T-helper 2 cell treated with Interferon-gamma antibody and Interleukin-4, amounts not matched to agents 5 μg/mL and 100 μg/mL, for 36 hours (primary cell): ENCODE results near the gene AHNAK2.

Experiments
- DNase-seq: peaks from one replicate; pipeline ENCODE4 v3.0.0; 2021; ENCODE audit warnings: low spot score
- H3K27ac Mint-ChIP-seq: one replicate; pipeline ENCODE4 v1.8.0; 2021; ENCODE audit warnings: mild to moderate bottlenecking, mixed read lengths
- H3K27me3 Mint-ChIP-seq: one replicate; pipeline ENCODE4 v1.8.0; 2021; ENCODE audit warnings: low read depth, mixed read lengths
- H3K36me3 Mint-ChIP-seq: one replicate; pipeline ENCODE4 v1.8.0; 2021; ENCODE audit warnings: low read depth, mixed read lengths
- H3K4me1 Mint-ChIP-seq: one replicate; pipeline ENCODE4 v1.8.0; 2021; ENCODE audit warnings: low read depth, mixed read lengths
- H3K4me3 Mint-ChIP-seq: one replicate; pipeline ENCODE4 v1.8.0; 2022; ENCODE audit warnings: mild to moderate bottlenecking, moderate library complexity, mixed read lengths
- H3K9me3 Mint-ChIP-seq: one replicate; pipeline ENCODE4 v1.8.0; 2021; ENCODE audit warnings: mixed read lengths

Gene AHNAK2

DNA sequence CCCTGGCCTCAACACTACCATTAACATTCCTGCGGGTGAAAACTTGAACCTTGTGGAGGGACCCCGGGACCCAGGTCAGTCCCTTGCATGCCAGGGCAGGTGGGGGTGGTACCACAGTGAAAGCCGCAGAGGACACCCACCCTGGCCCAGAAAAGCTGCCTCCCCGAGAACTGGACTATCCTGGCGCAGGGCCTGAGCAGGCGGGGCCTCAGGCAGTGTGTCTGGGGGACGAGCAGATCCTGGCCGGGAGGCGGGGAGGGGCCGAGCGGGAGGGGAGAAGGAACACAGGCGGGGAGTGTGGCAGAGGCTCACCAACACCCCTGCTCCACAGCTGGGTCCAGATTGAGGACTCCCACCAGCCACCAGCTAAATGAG is 10.0 kb downstream of the AHNAK2 start:
- DNase-seq, result no peak
- peaks cover 13% of the 10 kb centered on the region for H3K27me3 Mint-ChIP-seq
- no peaks in the 10 kb centered on the region for H3K9me3 Mint-ChIP-seq
- no peak overlapping the region for H3K27ac Mint-ChIP-seq
- H3K4me3 Mint-ChIP-seq, result no peak overlapping the region
- H3K36me3 Mint-ChIP-seq, result no peaks in the 10 kb centered on the region
- H3K4me1 Mint-ChIP-seq, result no peaks in the 10 kb centered on the region

DNA sequence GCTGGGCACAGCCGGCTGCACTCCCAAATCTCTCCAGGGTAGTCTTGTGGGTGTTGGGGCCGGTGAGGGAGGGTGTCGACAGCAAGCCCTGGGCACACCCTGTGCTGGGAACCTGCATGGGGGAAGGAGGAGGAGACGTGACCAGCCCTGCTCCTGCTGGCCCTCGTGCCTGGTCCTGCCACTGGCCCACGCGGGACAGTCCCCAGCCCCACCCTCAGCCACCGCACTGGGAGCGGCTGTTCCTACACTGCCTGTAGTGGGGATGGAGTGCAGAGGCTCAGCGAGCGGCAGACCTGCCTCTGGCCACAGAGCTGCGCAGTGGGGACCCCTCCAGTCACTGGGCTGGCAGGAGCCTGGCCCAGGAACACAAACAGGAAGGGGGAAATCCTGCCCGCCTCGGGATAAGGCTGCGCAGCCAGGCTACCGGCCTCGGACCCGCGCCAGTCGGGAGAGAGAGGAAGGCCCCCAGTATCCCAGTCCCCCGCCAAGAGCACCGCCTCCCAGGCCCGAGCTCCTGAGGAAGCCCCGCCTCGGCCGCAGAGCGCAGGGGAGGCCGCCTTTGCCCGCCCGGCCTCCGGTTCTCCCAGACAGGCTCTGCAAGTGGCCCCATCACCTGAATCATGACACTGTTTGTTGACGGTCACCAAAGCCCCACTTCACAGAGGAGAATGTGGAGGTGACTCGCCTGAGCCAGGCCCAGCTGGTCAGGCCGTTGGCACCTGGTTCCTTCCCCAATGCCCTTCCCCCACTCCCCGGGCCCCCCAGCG is 10.6 kb downstream of the AHNAK2 start:
- Mint-ChIP-seq H3K27ac (no peak overlapping the region), H3K4me3 (no peak overlapping the region)

DNA sequence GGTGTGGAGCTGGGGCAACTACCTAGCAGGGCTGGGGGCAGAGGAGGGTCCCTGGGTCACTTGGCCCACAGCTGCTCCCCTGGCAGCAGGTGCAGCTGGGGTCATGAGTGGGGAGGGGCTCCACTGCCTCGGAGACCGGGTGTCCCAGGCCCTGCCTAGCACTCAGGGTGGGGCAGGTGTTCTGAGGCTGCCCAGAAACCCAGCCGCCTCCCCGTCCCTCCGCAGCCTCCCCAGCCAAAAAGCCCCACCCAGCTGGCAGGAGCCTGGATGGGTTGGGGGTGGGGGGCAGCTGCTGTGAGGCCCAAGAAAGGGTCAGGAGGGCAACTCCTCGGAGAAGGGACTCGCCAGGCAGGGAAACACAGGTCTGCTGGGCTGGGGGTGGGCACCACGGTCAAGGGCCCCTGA is 11.2 kb downstream of the AHNAK2 start:
- no peak for DNase-seq
- H3K36me3 Mint-ChIP-seq, result no peaks in the 10 kb centered on the region
- H3K9me3 Mint-ChIP-seq, result no peaks in the 10 kb centered on the region
- peaks cover 14% of the 10 kb centered on the region for H3K27me3 Mint-ChIP-seq
- H3K4me3 Mint-ChIP-seq, result no peak overlapping the region
- H3K27ac Mint-ChIP-seq, result no peak overlapping the region
- H3K4me1 Mint-ChIP-seq, result no peaks in the 10 kb centered on the region

More for the DNA sequence above, 10.6 kb downstream of the AHNAK2 start:
- Mint-ChIP-seq H3K9me3 (no peaks in the 10 kb centered on the region), H3K4me1 (no peaks in the 10 kb centered on the region), H3K36me3 (no peaks in the 10 kb centered on the region), H3K27me3 (peaks cover 13% of the 10 kb centered on the region)
- no peak for DNase-seq

DNA sequence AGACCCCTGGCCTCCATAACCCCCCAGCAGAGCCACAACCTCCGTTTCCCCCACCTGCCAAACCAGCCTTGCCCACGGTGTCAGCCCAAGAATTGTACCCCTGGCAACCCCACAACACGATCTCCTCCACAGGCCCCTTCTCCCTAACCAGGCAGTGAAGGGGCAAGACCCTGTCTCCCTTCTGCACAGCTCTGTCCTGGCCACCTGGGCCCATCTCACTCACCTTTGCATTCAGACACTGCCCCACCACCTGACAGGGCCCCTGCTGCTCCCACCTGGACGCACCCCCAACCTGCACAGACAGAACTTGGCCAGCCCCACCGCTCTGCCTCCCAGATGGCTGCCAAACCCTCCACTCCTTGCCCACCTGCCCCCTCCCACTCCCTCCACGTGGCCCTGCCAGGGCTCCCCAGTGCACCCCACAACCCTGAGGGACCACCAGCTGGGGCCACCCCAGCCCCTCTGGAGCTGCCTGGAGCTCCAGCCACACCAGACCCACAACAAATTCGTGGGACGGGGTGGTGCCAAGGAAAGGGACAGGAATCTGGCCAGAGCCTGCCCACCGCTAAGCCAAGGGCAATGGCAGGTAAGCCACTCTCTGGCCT is 11.8 kb downstream of the AHNAK2 start:
- Mint-ChIP-seq H3K9me3 (no peaks in the 10 kb centered on the region), H3K36me3 (no peaks in the 10 kb centered on the region), H3K27ac (no peak overlapping the region), H3K27me3 (peaks cover 16% of the 10 kb centered on the region), H3K4me1 (no peaks in the 10 kb centered on the region), H3K4me3 (no peak overlapping the region)
- no peak for DNase-seq

DNA sequence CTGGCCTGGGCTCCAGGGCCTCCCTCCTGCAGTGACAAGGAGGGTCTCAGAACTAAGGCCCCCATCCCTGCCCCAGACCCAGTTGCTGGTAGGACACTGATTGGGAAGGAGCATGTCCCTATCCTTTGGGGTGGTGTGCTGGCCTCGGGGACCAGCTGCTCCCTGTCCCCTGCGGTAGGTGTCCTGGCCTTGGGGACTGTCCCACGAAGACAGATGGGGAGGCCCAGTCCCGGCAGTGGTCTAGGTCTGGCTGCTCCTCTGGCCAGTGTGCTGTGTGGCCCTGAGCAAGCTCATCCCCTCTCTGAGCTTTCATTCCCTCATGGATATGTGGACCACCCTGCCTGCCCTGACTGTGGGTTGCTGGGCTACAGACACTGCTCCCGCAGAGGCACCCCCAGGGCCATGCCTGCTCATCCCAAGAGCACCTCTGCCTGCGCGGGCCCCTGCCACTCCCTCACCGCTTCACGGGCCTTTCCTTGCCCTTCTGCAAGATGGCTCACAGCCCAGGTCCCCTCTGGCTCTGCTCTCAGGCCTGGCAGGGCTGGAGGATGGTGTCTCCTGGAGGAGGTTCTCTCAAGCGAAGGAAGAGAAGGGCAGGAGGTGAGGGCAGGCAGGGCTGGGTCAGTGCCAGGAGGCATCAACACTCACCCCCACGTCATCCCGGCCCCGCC is 12.5 kb downstream of the AHNAK2 start:
- Mint-ChIP-seq H3K36me3 (no peaks in the 10 kb centered on the region), H3K4me1 (no peaks in the 10 kb centered on the region), H3K9me3 (no peaks in the 10 kb centered on the region), H3K4me3 (no peak overlapping the region), H3K27ac (no peak overlapping the region), H3K27me3 (peaks cover 16% of the 10 kb centered on the region)
- no peak for DNase-seq

DNA sequence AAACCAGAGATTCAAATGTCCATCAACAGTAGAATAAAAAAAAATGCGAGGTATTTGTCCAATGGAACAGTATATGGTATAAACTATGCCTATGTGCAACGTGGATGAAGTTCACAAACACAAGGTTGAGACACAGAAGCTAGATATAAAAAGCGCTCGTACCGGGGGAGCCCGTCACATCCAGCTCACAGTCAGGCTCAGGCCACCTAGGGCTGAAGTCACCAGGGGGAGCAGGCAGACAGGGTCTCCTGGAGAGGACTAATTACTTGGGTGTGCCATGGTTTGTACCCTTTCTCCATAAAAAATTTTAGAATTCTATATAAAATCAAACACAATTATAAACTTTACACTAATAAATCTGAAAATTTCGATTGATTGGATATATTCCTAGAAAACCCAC is 13.6 kb downstream of the AHNAK2 start:
- H3K27me3 Mint-ChIP-seq, result peaks cover 21% of the 10 kb centered on the region
- H3K27ac Mint-ChIP-seq, result no peak overlapping the region
- H3K36me3 Mint-ChIP-seq, result no peaks in the 10 kb centered on the region
- no peaks in the 10 kb centered on the region for H3K4me1 Mint-ChIP-seq
- H3K4me3 Mint-ChIP-seq, result no peak overlapping the region
- H3K9me3 Mint-ChIP-seq, result no peaks in the 10 kb centered on the region
- no peak for DNase-seq

DNA sequence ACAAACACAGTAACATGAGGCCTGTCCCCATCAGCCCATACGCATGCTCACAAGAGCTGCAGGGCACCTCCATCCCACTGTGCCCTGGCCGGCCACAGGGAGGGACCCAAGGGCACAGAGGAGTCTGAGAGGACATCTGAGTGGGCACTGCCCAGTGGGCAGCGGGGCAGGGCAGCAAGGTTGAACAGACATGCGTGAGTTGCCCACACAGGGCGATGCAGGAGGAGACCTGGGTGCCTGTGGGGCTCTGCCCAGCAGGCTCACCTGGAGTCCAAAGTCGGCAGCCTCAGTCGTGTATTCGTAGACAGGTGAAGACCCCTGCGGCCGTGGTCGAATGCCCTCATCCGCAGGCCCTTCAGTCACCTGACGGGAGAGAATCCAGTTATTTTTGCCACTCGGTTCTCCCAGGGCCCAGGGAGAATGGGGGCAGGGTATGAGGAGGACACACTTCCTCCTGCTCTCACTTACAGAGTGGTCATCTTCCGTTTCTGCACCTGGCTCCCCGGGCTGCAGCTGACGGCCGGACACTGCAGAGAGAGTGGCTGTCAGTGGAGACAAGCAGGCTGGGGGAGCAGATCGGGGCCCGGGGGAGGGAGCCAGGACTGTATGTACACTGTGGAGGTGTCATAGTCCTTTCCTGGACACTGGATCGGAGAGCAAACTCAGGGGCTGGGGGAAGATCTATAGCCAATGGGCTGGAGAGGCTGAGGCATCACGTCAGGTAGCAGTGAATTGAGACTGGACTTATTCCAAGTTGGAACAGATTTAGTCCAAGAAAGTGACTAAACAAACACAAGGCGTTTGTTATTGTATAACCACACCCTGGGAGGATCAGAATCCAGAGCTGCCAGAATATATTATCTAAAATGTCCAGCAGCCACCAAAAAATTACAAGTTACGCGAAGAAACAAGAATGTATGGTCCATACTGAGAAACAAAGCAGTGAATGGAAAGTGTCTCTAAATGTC is 20.7 kb downstream of the AHNAK2 start:
- no peaks in the 10 kb centered on the region for H3K9me3 Mint-ChIP-seq
- no peak overlapping the region for H3K4me3 Mint-ChIP-seq
- H3K4me1 Mint-ChIP-seq, result no peaks in the 10 kb centered on the region
- no peaks in the 10 kb centered on the region for H3K36me3 Mint-ChIP-seq
- H3K27me3 Mint-ChIP-seq, result peaks cover 14% of the 10 kb centered on the region
- DNase-seq, result no peak
- no peak overlapping the region for H3K27ac Mint-ChIP-seq

DNA sequence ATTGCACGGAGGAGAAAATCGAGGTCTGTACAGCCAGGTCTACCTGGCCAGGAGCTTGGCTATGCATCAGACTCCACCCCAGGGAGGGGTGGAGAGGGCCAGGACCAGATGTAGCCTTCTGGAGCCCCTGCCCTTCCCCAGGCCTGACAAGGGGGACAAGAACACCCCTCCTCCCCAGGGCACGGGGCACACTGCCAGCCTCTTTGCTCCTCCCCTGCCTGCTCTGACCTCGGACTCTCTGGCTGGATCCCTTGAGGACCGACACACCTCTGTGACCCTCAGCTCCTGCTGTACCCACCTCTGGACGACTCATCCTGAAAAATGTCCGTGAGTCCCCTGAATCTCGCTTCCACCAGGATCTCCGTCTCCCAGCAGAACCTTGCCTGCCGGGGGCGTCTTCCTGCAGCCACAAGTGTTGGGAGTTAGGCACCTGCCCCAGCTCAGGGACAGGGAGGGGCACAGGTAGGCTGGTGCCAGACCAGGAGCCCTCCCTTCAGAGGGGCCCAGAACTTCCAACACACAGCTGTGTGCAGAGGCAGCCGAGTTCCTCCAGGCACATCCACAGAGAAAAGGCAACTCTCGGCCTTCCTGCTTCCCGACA is 21.8 kb downstream of the AHNAK2 start:
- Mint-ChIP-seq H3K4me1 (no peaks in the 10 kb centered on the region), H3K9me3 (no peaks in the 10 kb centered on the region), H3K36me3 (no peaks in the 10 kb centered on the region), H3K27me3 (peaks cover 11% of the 10 kb centered on the region), H3K27ac (no peak overlapping the region), H3K4me3 (no peak overlapping the region)
- DNase-seq, result no peak

DNA sequence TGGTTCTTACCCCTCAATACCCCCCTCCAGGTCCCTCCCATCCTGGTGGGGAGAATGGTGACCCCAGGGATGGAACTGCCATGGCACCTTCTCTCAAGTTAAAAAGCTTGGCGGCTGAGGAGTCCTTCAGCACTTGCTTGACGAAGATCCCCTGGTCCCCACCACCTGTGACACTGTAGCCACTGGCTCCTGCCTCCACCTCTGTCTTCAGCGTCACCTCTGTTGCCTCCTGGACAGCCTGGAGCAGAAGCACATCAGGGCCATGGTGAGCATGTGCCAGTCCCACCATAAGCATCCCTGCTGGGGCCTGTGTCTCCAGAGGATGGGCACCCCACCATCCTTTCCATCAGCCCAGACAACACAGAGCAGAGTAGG is 22.8 kb downstream of the AHNAK2 start:
- Mint-ChIP-seq H3K9me3 (no peaks in the 10 kb centered on the region), H3K27ac (no peak overlapping the region), H3K4me1 (no peaks in the 10 kb centered on the region), H3K27me3 (peaks cover 9% of the 10 kb centered on the region), H3K36me3 (no peaks in the 10 kb centered on the region), H3K4me3 (no peak overlapping the region)
- no peak for DNase-seq

DNA sequence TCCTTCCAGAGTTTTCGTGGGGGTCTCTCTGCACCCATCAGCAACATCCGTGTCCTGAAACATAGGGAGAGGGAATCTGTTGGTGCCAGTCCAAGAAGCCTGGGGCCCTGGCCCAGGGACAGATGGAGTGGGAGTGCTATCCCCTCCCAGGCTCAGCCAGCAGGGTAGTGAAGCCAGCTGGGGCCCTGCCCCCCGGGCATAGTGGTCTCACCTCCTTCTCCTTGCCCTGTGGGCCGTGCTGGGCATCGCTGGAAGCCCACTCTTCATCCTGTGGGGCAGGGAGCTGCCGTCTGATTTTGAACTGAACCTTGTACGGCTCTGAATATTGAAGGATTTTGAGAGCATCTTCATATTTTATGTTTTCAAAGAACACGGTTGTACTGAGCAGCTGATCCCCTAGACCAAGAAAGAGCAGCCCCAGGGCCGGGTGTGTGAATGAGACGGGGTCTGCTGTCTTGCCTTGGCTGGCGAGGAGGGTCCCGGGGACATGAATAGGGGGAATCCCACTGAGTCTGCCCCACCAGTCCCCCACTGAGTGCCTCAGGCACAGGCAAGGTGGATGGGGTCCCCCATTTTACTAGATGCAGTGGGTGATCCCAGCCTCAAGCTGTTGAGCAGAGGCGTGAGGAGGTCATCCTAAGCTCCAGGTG is 23.3 kb downstream of the AHNAK2 start:
- Mint-ChIP-seq H3K4me3 (no peak overlapping the region), H3K27me3 (peaks cover 6% of the 10 kb centered on the region), H3K9me3 (no peaks in the 10 kb centered on the region), H3K4me1 (no peaks in the 10 kb centered on the region), H3K36me3 (no peaks in the 10 kb centered on the region), H3K27ac (no peak overlapping the region)
- no peak for DNase-seq

DNA sequence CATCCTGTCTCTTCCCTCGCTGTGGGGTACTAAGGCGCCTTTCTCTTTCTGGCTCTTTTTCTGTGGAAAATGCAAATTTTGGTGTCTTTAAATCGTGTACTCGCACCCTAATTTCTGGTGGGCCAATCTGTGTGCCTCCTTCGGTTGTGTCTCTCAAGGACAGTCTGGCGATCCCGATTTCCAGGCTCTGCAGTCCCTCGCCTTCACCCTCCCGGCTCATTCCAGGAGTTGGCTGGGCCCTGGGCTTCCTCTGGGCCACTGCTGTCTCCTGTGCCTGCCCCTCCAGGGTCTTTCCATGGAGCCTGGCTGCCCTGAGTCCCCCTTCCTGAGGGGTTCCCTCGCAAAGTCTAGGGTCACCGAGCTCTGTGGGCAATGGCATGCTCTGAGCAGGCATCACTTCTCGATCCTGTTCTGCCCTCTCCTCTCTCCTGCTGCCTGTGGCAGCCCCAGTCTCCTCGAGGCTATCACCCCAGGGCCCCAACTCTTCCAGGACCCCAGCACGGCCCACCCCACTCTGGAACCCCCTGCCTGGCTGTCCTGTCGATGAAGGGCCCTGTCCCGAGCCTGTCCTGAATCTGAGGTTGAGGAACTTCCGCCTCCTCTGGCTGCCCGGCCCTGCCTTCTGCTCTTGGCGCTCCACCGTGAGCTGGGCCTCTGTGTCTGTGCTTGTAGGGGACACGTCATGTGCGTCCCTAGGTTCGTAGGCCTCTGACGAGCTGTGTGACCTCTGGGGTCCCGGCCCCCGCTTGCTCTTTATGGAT is 24.1 kb downstream of the AHNAK2 start:
- Mint-ChIP-seq H3K4me3 (no peak overlapping the region), H3K27me3 (peaks cover 6% of the 10 kb centered on the region), H3K36me3 (no peaks in the 10 kb centered on the region), H3K9me3 (no peaks in the 10 kb centered on the region), H3K4me1 (no peaks in the 10 kb centered on the region), H3K27ac (no peak overlapping the region)
- no peak for DNase-seq

DNA sequence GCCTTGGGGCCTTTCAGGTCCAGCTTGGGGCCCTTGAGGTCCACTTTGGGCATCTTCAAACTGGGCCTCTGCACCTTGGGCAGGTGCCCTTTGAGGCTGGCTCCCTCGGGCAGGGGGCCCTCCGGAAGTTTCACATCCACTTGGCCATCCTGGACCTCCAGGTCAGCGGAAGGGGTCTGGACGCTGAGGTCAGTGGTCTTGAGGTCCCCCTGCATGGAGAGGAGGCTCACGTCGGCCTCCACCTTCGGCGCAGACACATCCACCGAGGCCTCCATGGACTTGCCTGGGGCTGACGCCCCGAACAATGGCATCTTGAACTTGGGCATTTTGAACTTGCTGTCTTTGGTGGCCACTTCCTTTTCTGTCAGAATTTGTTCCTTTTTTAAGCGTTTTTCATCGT is 25.1 kb downstream of the AHNAK2 start:
- Mint-ChIP-seq H3K27me3 (peaks cover 2% of the 10 kb centered on the region), H3K9me3 (no peaks in the 10 kb centered on the region), H3K4me1 (no peaks in the 10 kb centered on the region), H3K27ac (no peak overlapping the region), H3K4me3 (no peak overlapping the region), H3K36me3 (no peaks in the 10 kb centered on the region)
- no peak for DNase-seq
